ENCODE measurements around the gene DGUOK. TPM values are rescaled to one million over a fixed set of nuclear protein-coding genes. Genes with fewer than 3 reads are reported as not detected.
A peak's percentile ranks its signal among the peaks of the same experiment; 100 is the strongest.

Gene DGUOK
- total RNA-seq, 1 donor from 2014 or later = 38.8 TPM

- DNase-seq (ENCODE audit: low read depth) = no peak
Measured at GRCh38 chr2:73947412-73948018, 20.8 kb downstream of the DGUOK start.

- DNase-seq (ENCODE audit: low read depth) = no peak
Measured at GRCh38 chr2:73949802-73950201, 23.1 kb downstream of the DGUOK start.

GRCh38 chr2:73952499-73953446 is 26.1 kb downstream of the DGUOK start:
- DNase-seq (ENCODE audit: low read depth) = no peak

- no peak for DNase-seq (ENCODE audit: low read depth)
Measured at GRCh38 chr2:73956218-73956865, 29.7 kb downstream of the DGUOK start.

- no peak for DNase-seq (ENCODE audit: low read depth)
Measured at GRCh38 chr2:73961274-73961673, 34.6 kb downstream of the DGUOK start.

- no peak for DNase-seq (ENCODE audit: low read depth)
Measured at GRCh38 chr2:73961823-73962615, 35.3 kb downstream of the DGUOK start.

- no peak for DNase-seq (ENCODE audit: low read depth)
Measured at GRCh38 chr2:73962798-73963197, 36.1 kb downstream of the DGUOK start.

- DNase-seq (ENCODE audit: low read depth) = no peak
Measured at GRCh38 chr2:73963385-73964120, 36.9 kb downstream of the DGUOK start.

GRCh38 chr2:73964223-73964622 is 37.5 kb downstream of the DGUOK start:
- DNase-seq (ENCODE audit: low read depth) = no peak

GRCh38 chr2:73965053-73965452 is 38.4 kb downstream of the DGUOK start:
- no peak for DNase-seq (ENCODE audit: low read depth)

GRCh38 chr2:73968357-73968937 is 41.8 kb downstream of the DGUOK start:
- no peak for DNase-seq (ENCODE audit: low read depth)

GRCh38 chr2:73969356-73969755 is 42.7 kb downstream of the DGUOK start:
- DNase-seq (ENCODE audit: low read depth) = no peak

- DNase-seq (ENCODE audit: low read depth) = no peak
Measured at GRCh38 chr2:73970141-73970803, 43.6 kb downstream of the DGUOK start.

- peak; percentile 68 for DNase-seq (ENCODE audit: low read depth)
Measured at GRCh38 chr2:73970850-73971471, 44.3 kb downstream of the DGUOK start.

- no peak for DNase-seq (ENCODE audit: low read depth)
Measured at GRCh38 chr2:73971722-73972121, 45.0 kb downstream of the DGUOK start.

GRCh38 chr2:73972846-73973245 is 46.2 kb downstream of the DGUOK start:
- DNase-seq (ENCODE audit: low read depth) = no peak

- no peak for DNase-seq (ENCODE audit: low read depth)
Measured at GRCh38 chr2:73975731-73976130, 49.1 kb downstream of the DGUOK start.

GRCh38 chr2:73976803-73977202 is 50.1 kb downstream of the DGUOK start:
- DNase-seq (ENCODE audit: low read depth) = no peak

GRCh38 chr2:73977466-73977865 is 50.8 kb downstream of the DGUOK start:
- no peak for DNase-seq (ENCODE audit: low read depth)

Data from myocyte (in vitro differentiated cells).